Astrocyte (in vitro differentiated cells and primary cell): ENCODE results near the gene RAD51B.

Experiments
- EZH2 ChIP-seq: IDR thresholded peaks from 2 replicates; pipeline ENCODE4 v1.6.1; 2012; ENCODE audit warnings: mild to moderate bottlenecking, low read length, inconsistent platforms; ENCODE audit not compliant: insufficient read depth
- TF ChIP-seq, protein P1 (sequence below): IDR thresholded peaks from 2 replicates; pipeline ENCODE4 v1.5.1; 2011; ENCODE audit warnings: low read depth, mild to moderate bottlenecking, inconsistent platforms, low read length, moderate library complexity; ENCODE audit not compliant: insufficient read depth

DNA sequence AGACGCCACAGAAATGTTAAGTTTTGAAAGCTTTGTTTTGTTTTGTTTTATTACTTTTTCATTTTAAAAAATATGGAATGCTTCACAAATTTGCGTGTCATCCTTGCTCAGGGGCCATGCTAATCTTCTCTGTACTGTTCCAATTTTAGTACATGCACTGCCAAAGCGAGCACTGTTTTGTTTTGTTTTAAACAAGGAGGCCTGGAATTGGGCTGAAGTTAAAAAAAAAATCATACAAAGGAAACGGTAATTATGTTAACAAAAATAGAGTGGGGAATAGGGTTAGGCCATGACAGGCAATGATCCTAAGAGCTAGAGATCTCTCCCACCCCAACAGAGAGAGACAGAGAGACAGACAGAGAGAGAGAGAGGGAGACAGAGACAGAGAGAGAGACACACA is 916.3 kb downstream of the RAD51B start:
- no peak for TF ChIP-seq EZH2
- TF ChIP-seq, protein P1, sequence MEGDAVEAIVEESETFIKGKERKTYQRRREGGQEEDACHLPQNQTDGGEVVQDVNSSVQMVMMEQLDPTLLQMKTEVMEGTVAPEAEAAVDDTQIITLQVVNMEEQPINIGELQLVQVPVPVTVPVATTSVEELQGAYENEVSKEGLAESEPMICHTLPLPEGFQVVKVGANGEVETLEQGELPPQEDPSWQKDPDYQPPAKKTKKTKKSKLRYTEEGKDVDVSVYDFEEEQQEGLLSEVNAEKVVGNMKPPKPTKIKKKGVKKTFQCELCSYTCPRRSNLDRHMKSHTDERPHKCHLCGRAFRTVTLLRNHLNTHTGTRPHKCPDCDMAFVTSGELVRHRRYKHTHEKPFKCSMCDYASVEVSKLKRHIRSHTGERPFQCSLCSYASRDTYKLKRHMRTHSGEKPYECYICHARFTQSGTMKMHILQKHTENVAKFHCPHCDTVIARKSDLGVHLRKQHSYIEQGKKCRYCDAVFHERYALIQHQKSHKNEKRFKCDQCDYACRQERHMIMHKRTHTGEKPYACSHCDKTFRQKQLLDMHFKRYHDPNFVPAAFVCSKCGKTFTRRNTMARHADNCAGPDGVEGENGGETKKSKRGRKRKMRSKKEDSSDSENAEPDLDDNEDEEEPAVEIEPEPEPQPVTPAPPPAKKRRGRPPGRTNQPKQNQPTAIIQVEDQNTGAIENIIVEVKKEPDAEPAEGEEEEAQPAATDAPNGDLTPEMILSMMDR: no peak
